DND-41 (cell line): ENCODE measurements around the gene TTLL11.

Experiments
- ATAC-seq: fragments of 200-7000 bp; cut with Tn5 transposase; 3 replicates; pipeline ENCODE4 v1.9.1; 2021; ENCODE audit warnings: low read depth; ENCODE audit not compliant: insufficient read depth
- DNase-seq: peaks from one replicate; pipeline ENCODE4 v3.0.0-alpha.2; 2020
- H2AFZ ChIP-seq: 2 replicates; pipeline ENCODE4 v1.6.0; 2012; ENCODE audit warnings: low read depth, low read length
- H3K27ac ChIP-seq: 2 replicates; pipeline ENCODE4 v1.5.1; 2012; ENCODE audit warnings: low read length, inconsistent platforms
- H3K27me3 ChIP-seq: fragments of 200-600 bp; sonication (generic); 2 replicates; pipeline ENCODE4 v1.6.0; 2012; ENCODE audit warnings: low read length, mild to moderate bottlenecking, inconsistent platforms; ENCODE audit not compliant: insufficient read depth, poor library complexity
- H3K36me3 ChIP-seq: 2 replicates; pipeline ENCODE4 v1.5.1; 2012; ENCODE audit warnings: low read length, inconsistent platforms; ENCODE audit not compliant: insufficient read depth
- H3K4me1 ChIP-seq: 2 replicates; pipeline ENCODE4 v1.5.1; 2012; ENCODE audit warnings: mild to moderate bottlenecking, low read length; ENCODE audit not compliant: insufficient read depth
- H3K4me2 ChIP-seq: 2 replicates; pipeline ENCODE4 v1.6.0; 2012; ENCODE audit warnings: mild to moderate bottlenecking, moderate library complexity, low read length, inconsistent platforms; ENCODE audit not compliant: insufficient read depth
- H3K4me3 ChIP-seq, 2 experiments: fragments of 200-600 bp in 1 of 2; shearing (Covaris generic) in 1 of 2; 2 replicates each; pipeline ENCODE4 v1.5.1; 2012 to 2016; ENCODE audit warnings: inconsistent platforms in 2 of 2, low read length in 2 of 2, mild to moderate bottlenecking in 2 of 2, low read depth in 1 of 2, moderate library complexity in 1 of 2
- H3K79me2 ChIP-seq: 2 replicates; pipeline ENCODE4 v1.6.0; 2012; ENCODE audit warnings: low read length, inconsistent platforms; ENCODE audit not compliant: insufficient read depth
- H3K9ac ChIP-seq: 2 replicates; pipeline ENCODE4 v1.6.0; 2012; ENCODE audit warnings: low read depth, mild to moderate bottlenecking, inconsistent platforms, low read length, moderate library complexity
- H3K9me3 ChIP-seq: 2 replicates; pipeline ENCODE4 v1.5.1; 2012; ENCODE audit warnings: low read length, moderate library complexity, mild to moderate bottlenecking, inconsistent platforms; ENCODE audit not compliant: insufficient read depth, severe bottlenecking
- H4K20me1 ChIP-seq: 2 replicates; pipeline ENCODE4 v1.6.0; 2012; ENCODE audit warnings: low read length; ENCODE audit not compliant: insufficient read depth
- EZH2 ChIP-seq: IDR thresholded peaks from 3 replicates; pipeline ENCODE4 v1.6.1; 2012; ENCODE audit warnings: borderline replicate concordance, low read depth, mild to moderate bottlenecking, moderate library complexity, low read length, inconsistent platforms; ENCODE audit not compliant: severe bottlenecking
- TF ChIP-seq, protein P1 (sequence below): IDR thresholded peaks from 2 replicates; pipeline ENCODE4 v1.5.1; 2012; ENCODE audit warnings: borderline replicate concordance, low read length, moderate library complexity, mild to moderate bottlenecking; ENCODE audit not compliant: poor library complexity, severe bottlenecking; ENCODE audit errors: extremely low read depth

Gene TTLL11

DNA sequence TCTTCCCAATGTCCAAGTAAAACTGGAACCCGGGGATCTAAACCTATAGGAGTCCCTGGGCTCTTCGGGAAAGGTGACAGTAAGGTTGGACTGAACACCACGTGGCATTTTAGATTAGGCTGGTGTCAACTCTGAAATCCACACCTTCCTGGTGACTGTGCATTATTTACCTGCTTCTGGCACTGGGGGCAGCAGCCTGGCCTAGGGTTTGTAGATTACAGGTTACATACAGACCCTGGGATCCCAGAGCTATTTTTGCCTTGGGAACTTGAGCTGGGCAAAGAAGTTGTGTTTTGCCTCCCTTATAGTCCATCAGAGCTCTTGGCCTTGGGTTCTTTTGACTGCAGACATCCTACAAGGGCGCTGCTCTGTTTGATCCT, 268.5 kb downstream of the TTLL11 start:
- no peak for ATAC-seq
- no peak for TF ChIP-seq EZH2
- TF ChIP-seq, protein P1, sequence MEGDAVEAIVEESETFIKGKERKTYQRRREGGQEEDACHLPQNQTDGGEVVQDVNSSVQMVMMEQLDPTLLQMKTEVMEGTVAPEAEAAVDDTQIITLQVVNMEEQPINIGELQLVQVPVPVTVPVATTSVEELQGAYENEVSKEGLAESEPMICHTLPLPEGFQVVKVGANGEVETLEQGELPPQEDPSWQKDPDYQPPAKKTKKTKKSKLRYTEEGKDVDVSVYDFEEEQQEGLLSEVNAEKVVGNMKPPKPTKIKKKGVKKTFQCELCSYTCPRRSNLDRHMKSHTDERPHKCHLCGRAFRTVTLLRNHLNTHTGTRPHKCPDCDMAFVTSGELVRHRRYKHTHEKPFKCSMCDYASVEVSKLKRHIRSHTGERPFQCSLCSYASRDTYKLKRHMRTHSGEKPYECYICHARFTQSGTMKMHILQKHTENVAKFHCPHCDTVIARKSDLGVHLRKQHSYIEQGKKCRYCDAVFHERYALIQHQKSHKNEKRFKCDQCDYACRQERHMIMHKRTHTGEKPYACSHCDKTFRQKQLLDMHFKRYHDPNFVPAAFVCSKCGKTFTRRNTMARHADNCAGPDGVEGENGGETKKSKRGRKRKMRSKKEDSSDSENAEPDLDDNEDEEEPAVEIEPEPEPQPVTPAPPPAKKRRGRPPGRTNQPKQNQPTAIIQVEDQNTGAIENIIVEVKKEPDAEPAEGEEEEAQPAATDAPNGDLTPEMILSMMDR, result no peak
- H3K79me2 ChIP-seq, result no peaks in the 10 kb centered on the region
- no peaks in the 10 kb centered on the region for H3K27me3 ChIP-seq
- no peaks in the 10 kb centered on the region for H4K20me1 ChIP-seq
- H3K4me2 ChIP-seq, result no peak overlapping the region
- DNase-seq, result no peak
- H3K36me3 ChIP-seq, result no peaks in the 10 kb centered on the region
- H3K9ac ChIP-seq, result no peak overlapping the region
- H3K4me1 ChIP-seq, result no peaks in the 10 kb centered on the region
- no peak overlapping the region for H2AFZ ChIP-seq
- H3K9me3 ChIP-seq, result no peaks in the 10 kb centered on the region
- H3K27ac ChIP-seq, result no peak overlapping the region
- H3K4me3 ChIP-seq, result no peak overlapping the region

DNA sequence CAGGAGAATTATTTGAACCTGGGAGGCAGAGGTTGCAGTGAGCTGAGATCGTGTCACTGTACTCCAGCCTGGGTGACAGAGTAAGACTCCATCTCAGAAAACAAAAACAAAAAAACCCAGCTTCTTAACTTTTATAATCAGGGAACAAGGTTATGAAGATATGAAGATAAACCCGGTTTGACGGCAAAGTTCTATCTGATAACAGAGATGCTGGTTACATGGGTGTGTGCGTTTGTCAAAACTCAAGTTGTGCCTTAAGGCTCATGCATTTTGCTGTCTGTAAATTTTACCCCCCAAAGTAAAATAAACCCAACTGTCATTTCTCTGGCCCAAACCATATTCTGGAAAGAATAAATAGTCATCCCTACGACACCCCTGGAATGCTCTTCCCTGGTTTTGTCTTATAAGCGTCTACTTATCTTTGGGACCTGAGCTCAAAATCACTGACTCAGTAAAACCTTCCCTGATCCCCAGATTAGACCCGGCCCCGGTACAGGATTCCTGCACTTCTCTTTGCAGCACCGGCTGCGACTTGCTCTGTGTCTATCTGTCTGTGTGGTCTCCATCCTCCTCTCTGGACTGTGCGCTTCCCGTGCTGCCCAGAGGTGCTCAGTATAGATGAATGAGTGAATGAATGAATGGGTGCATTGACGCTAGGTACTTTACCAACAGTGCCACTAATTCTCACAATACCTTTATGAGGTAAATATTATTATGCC, 269.5 kb downstream of the TTLL11 start:
- Histone ChIP-seq H3K4me1 (no peaks in the 10 kb centered on the region), H3K27ac (no peak overlapping the region), H3K4me2 (no peak overlapping the region), H3K4me3 (no peak overlapping the region), H3K79me2 (no peaks in the 10 kb centered on the region), H3K9ac (no peak overlapping the region), H4K20me1 (no peaks in the 10 kb centered on the region), H3K9me3 (no peaks in the 10 kb centered on the region), H2AFZ (no peak overlapping the region), H3K27me3 (no peaks in the 10 kb centered on the region), H3K36me3 (no peaks in the 10 kb centered on the region)
- DNase-seq (no peak), ATAC-seq (no peak)
- TF ChIP-seq EZH2, result no peak
- TF ChIP-seq, protein P1, result no peak

DNA sequence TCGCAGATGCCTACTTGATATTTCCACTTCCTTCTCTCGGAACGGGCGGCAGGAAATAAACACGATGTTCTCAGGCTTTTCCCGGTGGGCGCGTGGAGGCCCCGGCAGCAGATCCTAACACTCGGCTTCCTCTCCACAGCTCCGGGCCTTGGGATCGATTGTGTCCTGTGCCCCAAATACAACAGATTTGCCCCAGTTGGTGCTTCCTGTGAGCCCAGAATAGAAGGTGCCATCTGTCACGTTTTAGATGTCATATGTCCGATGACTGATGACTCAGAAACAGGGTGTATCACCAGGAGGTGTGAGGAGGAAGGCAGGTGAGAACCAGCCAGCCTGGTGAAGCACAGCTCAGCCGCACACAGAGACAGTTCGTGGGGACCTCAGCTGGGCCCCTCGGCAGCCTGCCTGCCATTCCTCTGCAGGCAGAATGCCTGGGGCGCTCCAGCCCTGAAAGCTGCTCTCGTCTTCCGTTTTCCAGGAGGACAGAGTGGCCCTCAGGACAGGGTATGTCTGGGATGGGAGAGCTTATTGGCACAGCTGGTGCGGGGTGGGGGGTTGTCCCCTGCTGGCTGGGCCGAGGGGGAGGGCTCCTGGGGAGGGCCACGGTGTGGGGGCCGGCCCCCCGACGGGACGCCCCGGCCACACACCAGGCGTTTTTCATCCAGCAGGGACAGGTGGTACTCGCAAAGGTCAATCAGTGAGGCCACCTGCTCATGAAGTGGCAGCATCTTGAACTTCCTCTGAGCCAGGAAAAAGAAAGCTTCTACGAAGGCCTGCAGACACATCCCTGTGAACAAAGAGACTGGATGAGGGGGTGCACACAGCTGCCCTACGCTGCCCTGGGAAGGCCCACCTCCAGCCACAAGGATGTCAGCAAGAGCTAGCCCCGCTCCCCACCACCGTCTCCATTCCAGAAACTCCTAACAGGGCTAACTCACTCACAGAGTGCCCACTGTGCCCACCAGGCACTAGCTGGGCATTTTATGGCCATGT, 270.7 kb downstream of the TTLL11 start:
- no peak for DNase-seq
- H4K20me1 ChIP-seq, result no peaks in the 10 kb centered on the region
- no peaks in the 10 kb centered on the region for H3K9me3 ChIP-seq
- TF ChIP-seq, protein P1, result no peak
- no peak for TF ChIP-seq EZH2
- no peak overlapping the region for H2AFZ ChIP-seq
- no peaks in the 10 kb centered on the region for H3K79me2 ChIP-seq
- H3K4me2 ChIP-seq, result no peak overlapping the region
- H3K27me3 ChIP-seq, result no peaks in the 10 kb centered on the region
- no peaks in the 10 kb centered on the region for H3K4me1 ChIP-seq
- H3K4me3 ChIP-seq, result no peak overlapping the region
- H3K9ac ChIP-seq, result no peak overlapping the region
- no peaks in the 10 kb centered on the region for H3K36me3 ChIP-seq
- no peak for ATAC-seq
- H3K27ac ChIP-seq, result no peak overlapping the region
